Measurements from ENCODE around the gene HLA-C.
"Not testable (repeated sequence)": the region's sequence is repeated elsewhere in the genome, so short reads cannot be mapped to it uniquely, and the experiment has no call there.

Gene HLA-C

GRCh38 chr6:31247813-31248212 lies 24.1 kb downstream of the HLA-C start:
- no peak for DNase-seq (ENCODE audit: extremely low spot score)
- TF ChIP-seq, protein P1, sequence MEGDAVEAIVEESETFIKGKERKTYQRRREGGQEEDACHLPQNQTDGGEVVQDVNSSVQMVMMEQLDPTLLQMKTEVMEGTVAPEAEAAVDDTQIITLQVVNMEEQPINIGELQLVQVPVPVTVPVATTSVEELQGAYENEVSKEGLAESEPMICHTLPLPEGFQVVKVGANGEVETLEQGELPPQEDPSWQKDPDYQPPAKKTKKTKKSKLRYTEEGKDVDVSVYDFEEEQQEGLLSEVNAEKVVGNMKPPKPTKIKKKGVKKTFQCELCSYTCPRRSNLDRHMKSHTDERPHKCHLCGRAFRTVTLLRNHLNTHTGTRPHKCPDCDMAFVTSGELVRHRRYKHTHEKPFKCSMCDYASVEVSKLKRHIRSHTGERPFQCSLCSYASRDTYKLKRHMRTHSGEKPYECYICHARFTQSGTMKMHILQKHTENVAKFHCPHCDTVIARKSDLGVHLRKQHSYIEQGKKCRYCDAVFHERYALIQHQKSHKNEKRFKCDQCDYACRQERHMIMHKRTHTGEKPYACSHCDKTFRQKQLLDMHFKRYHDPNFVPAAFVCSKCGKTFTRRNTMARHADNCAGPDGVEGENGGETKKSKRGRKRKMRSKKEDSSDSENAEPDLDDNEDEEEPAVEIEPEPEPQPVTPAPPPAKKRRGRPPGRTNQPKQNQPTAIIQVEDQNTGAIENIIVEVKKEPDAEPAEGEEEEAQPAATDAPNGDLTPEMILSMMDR (IDR thresholded peaks at IDR 0.05; ENCODE audit: control extremely low read depth, extremely low read depth, low read depth, missing control alignments) = no peak

DNA sequence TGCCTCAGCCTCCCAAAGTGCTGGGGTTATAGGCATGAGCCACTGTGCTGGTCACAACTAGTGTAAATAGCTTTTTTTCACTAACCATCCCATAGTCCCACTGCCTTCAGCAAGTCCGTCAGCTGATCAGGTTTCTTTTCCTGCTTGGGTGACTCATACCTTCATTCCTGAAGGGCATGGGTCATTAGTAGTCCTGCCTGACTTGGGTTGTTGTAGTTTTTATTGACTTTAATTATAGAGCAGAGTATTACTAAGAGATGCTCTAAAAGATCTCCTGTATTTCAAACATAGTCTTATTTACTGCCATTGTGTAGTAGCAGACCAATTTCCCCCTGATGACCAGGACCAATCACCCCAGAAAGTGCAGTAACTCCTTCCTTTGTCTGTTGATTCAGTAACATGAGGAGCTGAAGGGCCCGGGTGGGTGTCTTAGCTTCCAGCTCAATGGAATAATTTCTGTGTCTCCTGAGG lies 25.8 kb downstream of the HLA-C start:
- ChIA-PET CTCF (interaction anchor here (1.3 to 1.4 kb wide), 3 partner anchors 9 to 120 kb away, joined by 3 to 6 read pairs (median 5); no protein-coding TSS in a partner anchor), POLR2A (no interaction called here)
- no peak for DNase-seq (ENCODE audit: extremely low spot score)
- TF ChIP-seq, protein P1 (IDR thresholded peaks at IDR 0.05; ENCODE audit: control extremely low read depth, extremely low read depth, low read depth, missing control alignments) = no peak

More at GRCh38 chr6:31247813-31248212, 24.1 kb downstream of the HLA-C start:
- ChIA-PET POLR2A (no interaction called here), CTCF (interaction anchor here (0.9 kb wide), 1 partner anchor 13 kb away, joined by 3 read pairs; no protein-coding TSS in a partner anchor)

DNA sequence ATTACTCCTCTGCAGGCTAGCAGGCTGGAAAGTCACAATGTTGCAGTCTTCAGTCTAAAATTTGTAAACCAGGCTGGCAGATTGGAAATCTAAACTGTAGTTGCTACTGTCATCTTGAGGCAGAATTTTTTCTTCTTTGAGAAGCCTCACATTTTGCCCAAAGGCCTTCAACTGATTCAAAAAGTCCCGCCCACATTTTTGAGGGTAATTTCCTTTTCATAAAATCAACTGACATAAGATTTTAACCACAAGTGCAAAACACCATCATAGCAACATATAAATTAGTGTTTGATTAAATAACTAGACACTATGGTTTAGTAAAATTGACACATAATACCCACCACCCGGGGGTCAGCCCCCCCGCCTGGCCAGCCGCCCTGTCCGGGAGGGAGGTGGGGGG lies 28.4 kb downstream of the HLA-C start:
- POLR2A ChIA-PET = no interaction called here

DNA sequence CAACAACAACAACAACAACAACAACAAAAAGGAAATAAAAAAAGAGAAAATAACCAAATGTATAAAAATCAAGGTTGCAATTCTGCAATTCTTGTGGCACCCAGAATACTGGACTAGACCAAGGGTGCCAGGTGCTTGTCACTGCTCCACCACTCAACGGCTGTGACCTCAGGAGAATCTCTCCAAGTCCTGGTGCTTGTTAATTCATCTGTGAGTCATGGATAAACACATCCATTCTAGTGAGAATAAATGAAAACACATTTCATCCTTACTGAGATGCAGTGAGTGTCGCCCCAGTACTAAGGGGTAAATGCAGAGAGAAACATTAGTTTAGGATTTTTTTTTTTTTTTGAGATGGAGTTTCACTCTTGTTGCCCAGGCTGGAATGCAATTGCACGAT lies 32.0 kb downstream of the HLA-C start:
- POLR2A ChIA-PET = no interaction called here

More for the DNA sequence above, 28.4 kb downstream of the HLA-C start:
- no peak for DNase-seq (ENCODE audit: extremely low spot score)
- CTCF ChIA-PET = no interaction called here
- TF ChIP-seq, protein P1 (IDR thresholded peaks at IDR 0.05; ENCODE audit: control extremely low read depth, extremely low read depth, low read depth, missing control alignments) = no peak

DNA sequence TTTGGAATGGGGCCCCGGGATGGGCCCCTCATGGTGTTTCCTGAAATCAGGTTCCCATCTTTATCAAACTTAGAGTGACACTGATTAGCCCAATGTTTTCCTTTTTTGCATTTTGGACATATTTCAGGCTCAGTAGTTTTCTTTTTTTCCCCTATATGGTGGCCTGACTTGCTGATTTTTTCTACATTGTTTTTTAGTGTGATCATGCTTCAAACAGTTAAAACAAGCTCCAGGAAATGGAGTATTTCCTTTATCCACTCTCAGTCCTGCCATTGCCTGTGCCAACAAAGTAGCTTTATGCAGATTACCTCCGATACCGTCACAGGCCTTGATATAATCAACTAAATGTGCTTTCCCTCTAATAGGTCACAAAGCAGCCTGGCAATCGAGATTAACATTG lies 37.8 kb downstream of the HLA-C start:
- DNase-seq (ENCODE audit: extremely low spot score); POLR2A ChIA-PET: not testable (repeated sequence)
- CTCF ChIA-PET = interaction anchor here (0.9 to 1.1 kb wide), 3 partner anchors 68 to 146 kb away, joined by 3 read pairs; no protein-coding TSS in a partner anchor

More for the DNA sequence above, 32.0 kb downstream of the HLA-C start:
- CTCF ChIA-PET = interaction anchor here (1.9 kb wide), 1 partner anchor 113 kb away, joined by 4 read pairs; no protein-coding TSS in a partner anchor
- TF ChIP-seq, protein P1 (IDR thresholded peaks at IDR 0.05; ENCODE audit: control extremely low read depth, extremely low read depth, low read depth, missing control alignments) = no peak
- DNase-seq (ENCODE audit: extremely low spot score) = no peak

- ChIA-PET CTCF (interaction anchor here (1.4 kb wide), 1 partner anchor 9 kb away, joined by 4 read pairs; no protein-coding TSS in a partner anchor), POLR2A (interaction anchor here (0.5 kb wide), 1 partner anchor 434 kb away, joined by 4 read pairs; no protein-coding TSS in a partner anchor)
Observed at GRCh38 chr6:31228476-31228875, 43.4 kb downstream of the HLA-C start.

DNA sequence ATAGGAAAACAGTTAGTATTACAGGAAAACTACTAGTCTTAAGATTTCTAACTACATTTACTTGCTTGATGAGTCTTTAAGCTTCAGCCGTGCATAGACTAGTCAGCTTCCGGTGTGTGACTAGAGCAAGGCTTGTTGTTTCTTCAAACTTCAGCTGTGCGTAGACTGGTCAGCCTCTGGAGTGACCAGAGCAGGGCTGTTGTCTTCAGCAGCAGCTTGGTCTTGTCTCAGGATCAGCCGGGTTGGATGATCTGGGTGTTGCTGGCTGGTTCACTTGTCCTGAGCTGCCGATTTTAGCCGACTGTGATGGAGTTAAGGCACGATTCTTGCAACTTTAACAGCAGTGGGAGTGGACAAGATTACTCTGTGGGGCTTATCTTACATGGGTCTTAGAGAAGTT lies 44.7 kb downstream of the HLA-C start:
- ChIA-PET POLR2A (no interaction called here), CTCF (interaction anchor here (1.3 kb wide), 1 partner anchor 88 kb away, joined by 3 read pairs; no protein-coding TSS in a partner anchor)
- TF ChIP-seq, protein P1 (IDR thresholded peaks at IDR 0.05; ENCODE audit: control extremely low read depth, extremely low read depth, low read depth, missing control alignments) = no peak
- DNase-seq (ENCODE audit: extremely low spot score) = no peak

More at GRCh38 chr6:31228476-31228875, 43.4 kb downstream of the HLA-C start:
- TF ChIP-seq, protein P1 (IDR thresholded peaks at IDR 0.05; ENCODE audit: control extremely low read depth, extremely low read depth, low read depth, missing control alignments) = no peak
- no peak for DNase-seq (ENCODE audit: extremely low spot score)
